Ovary (tissue), 9 donors: Measurements from ENCODE around the gene P3H2. TPM values are rescaled to one million over a fixed set of nuclear protein-coding genes. Genes with fewer than 3 reads are reported as not detected.

ENCODE experiments used
- DNase-seq, 5 donors: peaks; one replicate each; pipeline ENCODE4 v3.0.0-alpha.2; 2019 to 2020
- H3K27ac ChIP-seq, 2 donors: fragments of 200-600 bp; one replicate each; pipeline versions ENCODE4 v1.5.1 to v1.8.0; 2019 to 2022
- H3K27me3 ChIP-seq: fragments of 200-600 bp; one replicate; pipeline ENCODE4 v1.8.0; 2022
- H3K36me3 ChIP-seq: fragments of 200-600 bp; sonication (generic); one replicate; pipeline ENCODE4 v1.5.1; 2019
- H3K4me1 ChIP-seq: one replicate; pipeline ENCODE4 v1.8.1; 2013; ENCODE audit warnings: mild to moderate bottlenecking, moderate library complexity; ENCODE audit not compliant: insufficient read depth
- H3K4me3 ChIP-seq: fragments of 200-600 bp; sonication (generic); one replicate; pipeline ENCODE4 v1.5.1; 2017
- H3K9me3 ChIP-seq, 2 donors: fragments of 200-600 bp in 1 of 2; sonication (generic) in 1 of 2; one replicate each; pipeline versions ENCODE4 v1.5.1 to v1.8.1; 2013 to 2019; ENCODE audit warnings: mild to moderate bottlenecking in 1 of 2, moderate library complexity in 1 of 2
- EP300 ChIP-seq: sonication (generic); formaldehyde crosslinking; IDR thresholded peaks from one replicate; pipeline ENCODE4 v1.6.1; 2017; ENCODE audit warnings: antibody characterized with exemption
- POLR2A ChIP-seq: fragments of 450-650 bp; IDR thresholded peaks from one replicate; pipeline ENCODE4 v1.6.1; 2017; ENCODE audit warnings: antibody characterized with exemption, mild to moderate bottlenecking, moderate library complexity
- WGBS, 3 donors: extraction: QIAGEN DNeasy Blood & Tissue Kit in 1 of 3; methylation state at CpG; one replicate each; pipeline versions ENCODE4 v1.1.5 to v1.1.7; 2013 to 2017; 5-methylcytosine and 5-hydroxymethylcytosine counted together
- intact Hi-C, 4 donors: fragments of 100-400 bp; cut with DNase I; formaldehyde crosslinking; loops; one replicate each; pipeline versions ENCODE4 v1.11.0 to v1.15.1; 2022 to 2023
- polyA plus RNA-seq, 2 donors: library from polyadenylated mRNA; stranded (reverse); fragments of 200-250 nt in 1 of 2; fragments of 350-450 nt in 1 of 2; fragmentation: Illumina TruSeq in 1 of 2; extraction: RNeasy Lipid Tissue Mini Kit (QIAGEN cat#74804) in 1 of 2; gene quantifications; one replicate each; pipeline ENCODE4 v1.2.3, GENCODE V29; 2013 to 2014
- total RNA-seq, 7 donors: library from RNA; depleted of rRNA in 2 of 7; stranded (reverse); fragments of >200 nt in 2 of 7; fragmentation: NEBNext Ultra II Directional in 3 of 7; extraction: Animal tissue kit (Norgen Biotek cat#: 25700) in 3 of 7; gene quantifications; one replicate each; pipeline versions ENCODE4 v1.1.0 to v1.2.4, GENCODE V29; 2016 to 2023
- TF ChIP-seq, protein P1 (sequence below), 3 donors: fragments of 450-650 bp in 2 of 3; fragments of 200-600 bp in 1 of 3; IDR thresholded peaks; one replicate each; pipeline versions ENCODE4 v1.5.1 to v1.8.0; 2016 to 2022; ENCODE audit warnings: antibody characterized with exemption in 3 of 3, mild to moderate bottlenecking in 1 of 3
- donor health status: DM: no; HTN: no; CAD: no; lungs with moderate emphysema.
- donor health status: DM: no; HTN: no; CAD: no.
- donor health status: Bipolar disorder and iron deficiency.
- donor health status: DM: yes; HTN: yes; CAD: no.
- donor health status: DM: no; HTN: no; CAD: no.
- donor health status: DM: yes; HTN: yes; CAD: no.

P3H2 gene
- total and polyA plus RNA-seq, 9 donors = 10.6 to 359 (median 22.8) TPM

- peaks cover 8% of the 10 kb centered on the region for H3K4me1 ChIP-seq
- H3K9me3 ChIP-seq = no peaks in the 10 kb centered on the region
- intact Hi-C loops = no loop called here
- WGBS, 3 donors = 49 to 57% (median 51%) methylated on average over 4 of the region's 4 CpGs
- TF ChIP-seq POLR2A (no peak), EP300 (no peak)
- TF ChIP-seq, protein P1, sequence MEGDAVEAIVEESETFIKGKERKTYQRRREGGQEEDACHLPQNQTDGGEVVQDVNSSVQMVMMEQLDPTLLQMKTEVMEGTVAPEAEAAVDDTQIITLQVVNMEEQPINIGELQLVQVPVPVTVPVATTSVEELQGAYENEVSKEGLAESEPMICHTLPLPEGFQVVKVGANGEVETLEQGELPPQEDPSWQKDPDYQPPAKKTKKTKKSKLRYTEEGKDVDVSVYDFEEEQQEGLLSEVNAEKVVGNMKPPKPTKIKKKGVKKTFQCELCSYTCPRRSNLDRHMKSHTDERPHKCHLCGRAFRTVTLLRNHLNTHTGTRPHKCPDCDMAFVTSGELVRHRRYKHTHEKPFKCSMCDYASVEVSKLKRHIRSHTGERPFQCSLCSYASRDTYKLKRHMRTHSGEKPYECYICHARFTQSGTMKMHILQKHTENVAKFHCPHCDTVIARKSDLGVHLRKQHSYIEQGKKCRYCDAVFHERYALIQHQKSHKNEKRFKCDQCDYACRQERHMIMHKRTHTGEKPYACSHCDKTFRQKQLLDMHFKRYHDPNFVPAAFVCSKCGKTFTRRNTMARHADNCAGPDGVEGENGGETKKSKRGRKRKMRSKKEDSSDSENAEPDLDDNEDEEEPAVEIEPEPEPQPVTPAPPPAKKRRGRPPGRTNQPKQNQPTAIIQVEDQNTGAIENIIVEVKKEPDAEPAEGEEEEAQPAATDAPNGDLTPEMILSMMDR (IDR thresholded peaks at IDR 0.05) = no peak
- H3K4me3 ChIP-seq = no peak overlapping the region
- H3K27me3 ChIP-seq = no peaks in the 10 kb centered on the region
- H3K36me3 ChIP-seq = no peaks in the 10 kb centered on the region
- no peak overlapping the region for H3K27ac ChIP-seq
- DNase-seq = no peak
Observed at GRCh38 chr3:190053919-190054672, 66.6 kb downstream of the P3H2 start.

DNA sequence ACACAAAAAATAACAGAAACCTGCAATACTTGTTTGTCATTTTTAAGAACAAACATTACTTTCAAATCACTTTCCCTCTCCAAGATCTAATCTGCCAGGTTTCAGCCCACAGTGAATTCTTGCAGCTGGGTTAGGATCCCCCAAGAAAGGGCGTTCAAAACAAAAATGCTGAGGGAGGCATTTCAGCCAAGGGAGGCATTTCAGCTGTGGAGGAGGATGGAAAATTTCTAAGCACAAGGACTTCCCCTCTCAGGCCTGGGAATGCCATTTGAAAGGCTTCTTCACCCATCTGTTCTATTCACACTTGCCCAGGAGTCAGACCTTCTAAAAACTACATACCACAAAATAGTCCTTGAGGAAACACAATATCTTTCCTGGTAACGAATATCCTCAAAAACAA lies 69.1 kb downstream of the P3H2 start:
- TF ChIP-seq, protein P1 (IDR thresholded peaks at IDR 0.05) = no peak
- no peak for TF ChIP-seq EP300
- no peak for TF ChIP-seq POLR2A
- peak in 1 of 5 donors; percentile 15 for DNase-seq
- Histone ChIP-seq H3K27ac (no peak overlapping the region), H3K4me3 (no peak overlapping the region), H3K9me3 (no peaks in the 10 kb centered on the region), H3K36me3 (no peaks in the 10 kb centered on the region), H3K4me1 (peaks cover 4% of the 10 kb centered on the region), H3K27me3 (no peaks in the 10 kb centered on the region)
- 5 to 17% (median 11%) methylated on average over 2 of the region's 2 CpGs for WGBS, 3 donors
- intact Hi-C loops = no loop called here

DNA sequence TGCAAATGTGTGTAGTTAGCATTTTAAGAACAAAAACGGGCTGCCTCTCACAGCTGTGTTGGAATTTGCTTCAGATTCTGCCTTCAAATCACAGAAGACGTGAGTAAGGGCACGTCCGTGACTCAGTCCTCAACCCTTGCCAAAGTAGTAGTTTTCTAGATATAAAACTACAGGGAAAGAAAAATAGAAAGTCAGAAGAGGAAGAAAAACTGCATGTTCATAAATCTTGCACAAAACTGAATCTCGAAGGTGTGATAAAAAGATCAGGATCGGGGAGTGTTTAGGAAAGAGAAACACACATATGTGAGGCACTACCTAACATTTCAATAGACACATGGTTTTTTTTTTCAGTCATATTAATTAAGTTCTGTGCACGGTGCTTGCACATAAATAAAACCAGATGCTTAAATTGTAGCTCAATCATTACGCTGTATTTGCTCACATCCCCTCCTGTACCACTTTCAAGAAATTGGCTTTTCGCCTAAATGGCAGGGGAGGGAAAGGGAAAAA lies 71.7 kb downstream of the P3H2 start:
- 8 to 16% (median 14%) methylated on average over 9 of the region's 9 CpGs for WGBS, 3 donors
- no peak overlapping the region for H3K27ac ChIP-seq
- no peak overlapping the region for H3K4me3 ChIP-seq

DNA sequence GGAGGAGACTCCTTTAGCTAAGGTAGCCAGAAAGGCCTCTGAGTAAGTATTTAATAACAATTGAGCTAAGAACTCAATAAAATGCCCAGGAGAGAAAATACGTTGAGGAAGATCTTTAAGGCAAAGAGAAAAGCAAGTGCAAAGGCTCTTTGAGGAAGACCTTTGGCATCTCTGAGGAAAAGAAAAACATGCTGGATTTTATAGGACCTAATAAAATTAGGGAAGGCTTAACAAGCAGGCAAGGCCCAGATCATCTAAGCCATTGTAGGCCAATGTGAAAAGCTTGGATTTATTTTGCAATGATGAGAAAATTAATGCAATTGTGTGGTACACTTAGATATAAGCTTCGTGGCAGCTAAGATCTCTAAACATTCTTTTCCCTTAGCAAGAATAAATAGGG lies 75.7 kb downstream of the P3H2 start:
- intact Hi-C loops = no loop called here
- Histone ChIP-seq H3K36me3 (no peaks in the 10 kb centered on the region), H3K27me3 (no peaks in the 10 kb centered on the region), H3K27ac (no peak overlapping the region), H3K4me3 (no peak overlapping the region), H3K9me3 (no peaks in the 10 kb centered on the region), H3K4me1 (peaks cover 5% of the 10 kb centered on the region)
- WGBS, 3 donors = 91% methylated on average over 2 of the region's 2 CpGs
- DNase-seq = no peak
- TF ChIP-seq, protein P1 (IDR thresholded peaks at IDR 0.05) = no peak
- no peak for TF ChIP-seq EP300

More for the DNA sequence above, 71.7 kb downstream of the P3H2 start:
- H3K36me3 ChIP-seq = no peaks in the 10 kb centered on the region
- H3K27me3 ChIP-seq = no peaks in the 10 kb centered on the region
- no peak for TF ChIP-seq POLR2A
- TF ChIP-seq, protein P1 (IDR thresholded peaks at IDR 0.05) = no peak
- H3K4me1 ChIP-seq = peaks cover 4% of the 10 kb centered on the region
- peak in 3 of 5 donors; percentile 24 to 53 (median 39) for DNase-seq
- intact Hi-C loops = no loop called here
- H3K9me3 ChIP-seq = no peaks in the 10 kb centered on the region
